Left lung (tissue), 10 donors: Measurements from ENCODE around the gene NFE2. TPM values are rescaled to one million over a fixed set of nuclear protein-coding genes. Genes with fewer than 3 reads are reported as not detected.

Source experiments
- ATAC-seq: fragments of 200-7000 bp; cut with Tn5 transposase; one replicate; pipeline ENCODE4 v1.9.1; 2020; ENCODE audit warnings: moderate library complexity
- DNase-seq, 4 donors: peaks; one replicate each; pipeline ENCODE4 v3.0.0-alpha.2; 2013 to 2020
- H3K27ac ChIP-seq, 2 donors: fragments of 200-600 bp; sonication (generic) in 1 of 2; one replicate each; pipeline versions ENCODE4 v1.5.0 to v1.8.0; 2020 to 2021
- H3K27me3 ChIP-seq, 2 donors: fragments of 200-600 bp; sonication (generic) in 1 of 2; one replicate each; pipeline versions ENCODE4 v1.5.0 to v1.8.0; 2020 to 2021
- H3K36me3 ChIP-seq, 2 donors: fragments of 200-600 bp; sonication (generic) in 1 of 2; one replicate each; pipeline versions ENCODE4 v1.5.0 to v1.8.0; 2020 to 2021
- H3K4me1 ChIP-seq, 2 donors: fragments of 200-600 bp; one replicate each; pipeline ENCODE4 v1.8.0; 2021
- H3K4me3 ChIP-seq, 2 donors: fragments of 200-600 bp; sonication (generic) in 1 of 2; one replicate each; pipeline versions ENCODE4 v1.5.0 to v1.8.0; 2020 to 2021; ENCODE audit warnings: mild to moderate bottlenecking in 1 of 2
- H3K9me3 ChIP-seq, 2 donors: fragments of 200-600 bp; sonication (generic) in 1 of 2; one replicate each; pipeline versions ENCODE4 v1.5.0 to v1.8.0; 2020 to 2021
- CTCF ChIP-seq, 2 donors: fragments of 200-600 bp; sonication (generic) in 1 of 2; IDR thresholded peaks; one replicate each; pipeline versions ENCODE4 v1.5.0 to v1.8.0; 2021; ENCODE audit warnings: antibody characterized with exemption in 2 of 2
- intact Hi-C, 2 donors: fragments of 100-400 bp; cut with DNase I; formaldehyde crosslinking; loops; one replicate each; pipeline versions ENCODE4 v1.11.2 to v1.14.2; 2022
- polyA plus RNA-seq, 6 donors: library from polyadenylated mRNA; unstranded; fragments of 120-200 nt; gene quantifications; one replicate each; pipeline ENCODE4 v1.2.1, GENCODE V29; 2013; ENCODE audit not compliant: insufficient read length in 6 of 6
- total RNA-seq, 2 donors: library from RNA; stranded (reverse); fragmentation: NEBNext Ultra II Directional; extraction: Animal tissue kit (Norgen Biotek cat#: 25700); gene quantifications; one replicate each; pipeline ENCODE4 v1.2.1, GENCODE V29; 2021
- donor health status: DM: no; HTN: yes; CAD: no.
- donor health status: DM: no; HTN: no; CAD: no.

NFE2 gene
- total and polyA plus RNA-seq, 8 donors = 2.9 to 21.3 (median 5.7) TPM

- Histone ChIP-seq H3K27me3 (no peaks in the 10 kb centered on the region), H3K4me1 (peaks cover 44 to 71% of the 10 kb centered on the region in 2 donors), H3K27ac (peak within 1 kb of the TSS; percentile 94 to 95), H3K36me3 (peaks cover 13 to 42% of the 10 kb centered on the region in 2 donors), H3K9me3 (no peaks in the 10 kb centered on the region), H3K4me3 (peak within 1 kb of the TSS; percentile 53 to 90)
- intact Hi-C loops = loop anchor here in 1 of 2 donors (5.0 kb wide), 1 partner anchor 42 kb away; no protein-coding TSS in a partner anchor
- peak in 3 of 4 donors; percentile 97 to 99 (median 98) for DNase-seq
- peak; percentile 92 for ATAC-seq
- no peak for TF ChIP-seq CTCF (IDR thresholded peaks at IDR 0.05)
Observed at GRCh38 chr12:54280468-54281260, 20.2 kb downstream of the NFE2 start, which contains the start of gene HNRNPA1. HNRNPA1 (plus strand) TSS chr12:54280726; CDS start chr12:54280808, 82 bp downstream.

- intact Hi-C loops = loop anchor here in 1 of 2 donors (5.0 kb wide), 1 partner anchor 42 kb away; no protein-coding TSS in a partner anchor
- ATAC-seq = peak; percentile 87
- DNase-seq = peak; percentile 97 to 100 (median 99)
- H3K4me3 ChIP-seq = peak within 1 kb of the TSS; percentile 53 to 90
- no peaks in the 10 kb centered on the region for H3K27me3 ChIP-seq
- peak within 1 kb of the TSS; percentile 94 to 95 for H3K27ac ChIP-seq
- H3K9me3 ChIP-seq = no peaks in the 10 kb centered on the region
- TF ChIP-seq CTCF (IDR thresholded peaks at IDR 0.05) = no peak
- peaks cover 44 to 64% of the 10 kb centered on the region in 2 donors for H3K4me1 ChIP-seq
- peaks cover 13 to 34% of the 10 kb centered on the region in 2 donors for H3K36me3 ChIP-seq
Observed at GRCh38 chr12:54279632-54280467, 21.0 kb downstream of the NFE2 start, which contains the start of gene CBX5. CBX5 (minus strand) TSS chr12:54280122; CDS start chr12:54257650, 22,472 bp downstream.

- Histone ChIP-seq H3K36me3 (peaks cover 13 to 28% of the 10 kb centered on the region in 2 donors), H3K9me3 (no peaks in the 10 kb centered on the region), H3K27ac (peak overlapping the region; percentile 94 to 95), H3K4me1 (peaks cover 42 to 62% of the 10 kb centered on the region in 2 donors), H3K4me3 (peak overlapping the region; percentile 53 to 90), H3K27me3 (no peaks in the 10 kb centered on the region)
- intact Hi-C loops = no loop called here
- ATAC-seq = no peak
- TF ChIP-seq CTCF (IDR thresholded peaks at IDR 0.05) = no peak
- no peak for DNase-seq
Observed at GRCh38 chr12:54279227-54279631, 21.6 kb downstream of the NFE2 start.

GRCh38 chr12:54277823-54278276, 23.0 kb downstream of the NFE2 start:
- no peaks in the 10 kb centered on the region for H3K27me3 ChIP-seq
- no peaks in the 10 kb centered on the region for H3K9me3 ChIP-seq
- no peak for TF ChIP-seq CTCF (IDR thresholded peaks at IDR 0.05)
- intact Hi-C loops = no loop called here
- H3K27ac ChIP-seq = peak overlapping the region; percentile 94 to 95
- no peak for DNase-seq
- ATAC-seq = no peak
- peaks cover 4 to 27% of the 10 kb centered on the region in 2 donors for H3K36me3 ChIP-seq
- peak overlapping the region in 1 of 2 donors; percentile 90 for H3K4me3 ChIP-seq
- H3K4me1 ChIP-seq = peaks cover 29 to 49% of the 10 kb centered on the region in 2 donors
